ENCODE results near the gene STUB1.

The STUB1 gene

GRCh38 chr16:670485-671352, 9.5 kb upstream of the STUB1 start:
- H3K4me1 ChIP-seq (ENCODE audit: control insufficient read depth in 1 of 2, insufficient read depth in 2 of 2, low read length in 2 of 2) = peaks cover 3 to 29% of the 10 kb centered on the region in 2 donors
- H3K36me3 ChIP-seq (ENCODE audit: control insufficient read depth in 1 of 2, insufficient read depth in 2 of 2, low read length in 2 of 2) = peaks cover 4 to 47% of the 10 kb centered on the region in 2 donors
- no peak overlapping the region for H3K4me3 ChIP-seq (ENCODE audit: low read depth in 1 of 2, low read length in 2 of 2)
- no peak overlapping the region for H3K27ac ChIP-seq (ENCODE audit: low read length)
- no peaks in the 10 kb centered on the region for H3K9me3 ChIP-seq (ENCODE audit: control insufficient read depth in 1 of 2, low read length in 2 of 2)
- no peaks in the 10 kb centered on the region for H3K27me3 ChIP-seq (ENCODE audit: low read depth, low read length)

DNA sequence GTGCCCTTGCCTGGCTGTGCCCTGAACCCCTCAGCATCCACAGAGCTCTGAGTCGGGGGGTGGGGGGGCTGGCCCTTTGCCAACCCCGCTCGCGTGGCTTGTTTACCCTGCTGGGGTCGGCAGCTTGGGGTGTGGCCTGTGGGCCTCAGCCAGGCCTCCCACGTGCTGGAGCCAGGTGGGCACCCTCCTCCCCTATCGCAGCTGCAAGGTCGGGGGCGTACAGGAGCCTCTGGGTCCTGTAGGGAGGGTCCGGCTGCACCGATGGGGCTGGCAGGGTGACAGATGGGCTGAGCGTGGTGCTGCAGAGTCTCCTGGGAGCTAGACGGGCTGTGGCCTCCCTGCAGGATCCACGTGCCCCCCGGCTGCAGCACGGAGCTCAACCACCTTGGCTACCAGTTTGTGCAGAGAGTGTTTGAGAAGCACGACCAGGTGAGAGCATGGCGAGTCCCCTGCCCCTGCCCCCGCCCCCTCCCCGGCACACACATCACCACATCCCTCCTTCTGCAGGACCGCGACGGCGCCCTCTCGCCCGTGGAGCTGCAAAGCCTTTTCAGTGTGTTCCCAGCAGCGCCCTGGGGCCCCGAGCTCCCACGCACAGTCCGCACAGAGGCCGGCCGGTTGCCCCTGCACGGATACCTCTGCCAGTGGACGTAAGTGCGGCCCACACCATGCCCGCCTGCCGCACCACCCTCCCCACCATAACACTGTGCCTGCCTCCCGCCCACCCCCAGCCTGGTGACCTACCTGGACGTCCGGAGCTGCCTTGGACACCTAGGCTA, 8.7 kb upstream of the STUB1 start:
- Histone ChIP-seq H3K9me3 (ENCODE audit: control insufficient read depth in 1 of 2, low read length in 2 of 2) (no peaks in the 10 kb centered on the region), H3K27ac (ENCODE audit: low read length) (no peak overlapping the region), H3K4me3 (ENCODE audit: low read depth in 1 of 2, low read length in 2 of 2) (no peak overlapping the region), H3K4me1 (ENCODE audit: control insufficient read depth in 1 of 2, insufficient read depth in 2 of 2, low read length in 2 of 2) (peaks cover 3 to 30% of the 10 kb centered on the region in 2 donors), H3K36me3 (ENCODE audit: control insufficient read depth in 1 of 2, insufficient read depth in 2 of 2, low read length in 2 of 2) (peaks cover 4 to 47% of the 10 kb centered on the region in 2 donors), H3K27me3 (ENCODE audit: low read depth, low read length) (no peaks in the 10 kb centered on the region)

- no peak overlapping the region for H3K27ac ChIP-seq (ENCODE audit: low read length)
- H3K27me3 ChIP-seq (ENCODE audit: low read depth, low read length) = no peaks in the 10 kb centered on the region
- H3K4me3 ChIP-seq (ENCODE audit: low read depth in 1 of 2, low read length in 2 of 2) = no peak overlapping the region
- peaks cover 3 to 28% of the 10 kb centered on the region in 2 donors for H3K4me1 ChIP-seq (ENCODE audit: control insufficient read depth in 1 of 2, insufficient read depth in 2 of 2, low read length in 2 of 2)
- H3K36me3 ChIP-seq (ENCODE audit: control insufficient read depth in 1 of 2, insufficient read depth in 2 of 2, low read length in 2 of 2) = peaks cover 4 to 47% of the 10 kb centered on the region in 2 donors
- H3K9me3 ChIP-seq (ENCODE audit: control insufficient read depth in 1 of 2, low read length in 2 of 2) = no peaks in the 10 kb centered on the region
Observed at GRCh38 chr16:672371-672770, 7.8 kb upstream of the STUB1 start.

DNA sequence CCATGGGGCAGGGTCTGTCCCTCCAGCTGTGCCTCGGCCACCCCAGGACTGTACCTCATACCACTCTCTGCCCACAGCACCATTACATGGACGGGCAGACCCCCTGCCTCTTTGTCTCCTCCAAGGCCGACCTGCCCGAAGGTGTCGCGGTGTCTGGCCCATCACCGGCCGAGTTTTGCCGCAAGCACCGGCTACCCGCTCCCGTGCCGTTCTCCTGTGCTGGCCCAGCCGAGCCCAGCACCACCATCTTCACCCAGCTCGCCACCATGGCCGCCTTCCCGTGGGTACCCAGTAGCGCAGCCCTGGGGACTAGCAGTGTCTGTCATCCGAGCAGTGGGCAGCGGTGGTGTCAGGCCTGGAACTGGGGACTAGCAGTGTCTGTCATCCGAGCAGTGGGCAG, 7.4 kb upstream of the STUB1 start:
- peaks cover 4 to 47% of the 10 kb centered on the region in 2 donors for H3K36me3 ChIP-seq (ENCODE audit: control insufficient read depth in 1 of 2, insufficient read depth in 2 of 2, low read length in 2 of 2)

GRCh38 chr16:673399-673991, 6.7 kb upstream of the STUB1 start:
- Histone ChIP-seq H3K4me3 (ENCODE audit: low read depth in 1 of 2, low read length in 2 of 2) (no peak overlapping the region), H3K9me3 (ENCODE audit: control insufficient read depth in 1 of 2, low read length in 2 of 2) (no peaks in the 10 kb centered on the region), H3K4me1 (ENCODE audit: control insufficient read depth in 1 of 2, insufficient read depth in 2 of 2, low read length in 2 of 2) (peaks cover 3 to 23% of the 10 kb centered on the region in 2 donors), H3K36me3 (ENCODE audit: control insufficient read depth in 1 of 2, insufficient read depth in 2 of 2, low read length in 2 of 2) (peaks cover 4 to 47% of the 10 kb centered on the region in 2 donors), H3K27ac (ENCODE audit: low read length) (no peak overlapping the region), H3K27me3 (ENCODE audit: low read depth, low read length) (no peaks in the 10 kb centered on the region)

More for the DNA sequence above, 7.4 kb upstream of the STUB1 start:
- Histone ChIP-seq H3K9me3 (ENCODE audit: control insufficient read depth in 1 of 2, low read length in 2 of 2) (no peaks in the 10 kb centered on the region), H3K4me1 (ENCODE audit: control insufficient read depth in 1 of 2, insufficient read depth in 2 of 2, low read length in 2 of 2) (peaks cover 3 to 25% of the 10 kb centered on the region in 2 donors), H3K4me3 (ENCODE audit: low read depth in 1 of 2, low read length in 2 of 2) (no peak overlapping the region), H3K27ac (ENCODE audit: low read length) (no peak overlapping the region), H3K27me3 (ENCODE audit: low read depth, low read length) (no peaks in the 10 kb centered on the region)

GRCh38 chr16:674214-674881, 5.9 kb upstream of the STUB1 start:
- H3K9me3 ChIP-seq (ENCODE audit: control insufficient read depth in 1 of 2, low read length in 2 of 2) = no peaks in the 10 kb centered on the region
- peaks cover 0 to 19% of the 10 kb centered on the region in 2 donors for H3K4me1 ChIP-seq (ENCODE audit: control insufficient read depth in 1 of 2, insufficient read depth in 2 of 2, low read length in 2 of 2)
- H3K36me3 ChIP-seq (ENCODE audit: control insufficient read depth in 1 of 2, insufficient read depth in 2 of 2, low read length in 2 of 2) = peaks cover 4 to 47% of the 10 kb centered on the region in 2 donors
- H3K4me3 ChIP-seq (ENCODE audit: low read depth in 1 of 2, low read length in 2 of 2) = no peak overlapping the region
- no peak overlapping the region for H3K27ac ChIP-seq (ENCODE audit: low read length)
- H3K27me3 ChIP-seq (ENCODE audit: low read depth, low read length) = no peaks in the 10 kb centered on the region

DNA sequence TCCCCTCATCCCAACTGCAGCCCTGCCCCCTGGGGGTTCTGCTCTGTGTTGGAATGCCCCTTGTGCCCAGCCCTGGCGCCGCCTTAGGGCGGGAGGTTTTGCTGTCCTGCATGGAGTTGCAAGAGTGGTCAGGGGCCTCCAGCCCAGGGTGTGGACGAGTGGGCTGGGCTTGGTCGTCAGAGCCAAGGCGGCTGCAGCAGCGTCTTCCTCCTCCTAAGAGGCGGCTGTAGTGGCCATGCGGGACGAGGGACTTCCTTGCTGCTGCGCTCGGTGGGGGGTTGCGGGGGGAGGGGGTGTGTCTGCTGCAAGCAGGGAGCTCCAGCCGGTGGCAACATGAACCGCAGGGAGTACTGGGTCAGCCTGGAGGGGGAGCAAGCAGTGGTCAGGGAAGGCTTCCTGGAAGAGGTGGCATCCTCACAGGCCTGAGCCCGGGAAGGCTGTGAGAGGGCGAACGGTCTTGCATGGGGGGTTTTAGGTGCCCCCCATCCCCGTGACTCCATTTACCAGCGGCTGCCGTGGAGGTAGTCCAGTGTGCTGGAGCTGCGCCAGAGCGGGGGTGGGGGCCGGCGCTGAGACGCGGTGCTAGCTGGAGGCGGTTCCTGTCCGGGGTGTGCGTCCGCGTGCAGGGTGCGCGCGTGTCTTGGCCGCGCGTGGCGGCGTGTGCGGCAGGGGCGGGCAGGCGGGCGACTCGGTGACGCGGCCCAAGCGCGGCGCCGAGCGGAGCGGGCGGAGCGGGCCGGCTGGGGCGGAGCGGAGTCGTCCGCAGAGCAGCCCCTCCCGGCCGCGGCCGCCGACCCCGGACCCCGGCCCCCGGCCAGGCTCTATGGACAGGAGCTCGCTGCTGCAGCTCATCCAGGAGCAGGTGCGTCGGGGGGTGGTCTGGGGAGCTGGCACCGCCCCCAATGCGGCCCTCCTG, 5.0 kb upstream of the STUB1 start, which contains the start of gene RHBDL1:
RHBDL1 (plus strand) TSS at position 704 of the 916 bp plus-strand sequence; CDS start at position 824, 120 bp downstream.
- H3K27ac ChIP-seq (ENCODE audit: low read length) = no peak within 1 kb of the TSS
- H3K9me3 ChIP-seq (ENCODE audit: control insufficient read depth in 1 of 2, low read length in 2 of 2) = no peaks in the 10 kb centered on the region
- no peaks in the 10 kb centered on the region for H3K27me3 ChIP-seq (ENCODE audit: low read depth, low read length)
- peaks cover 0 to 17% of the 10 kb centered on the region in 2 donors for H3K4me1 ChIP-seq (ENCODE audit: control insufficient read depth in 1 of 2, insufficient read depth in 2 of 2, low read length in 2 of 2)
- H3K36me3 ChIP-seq (ENCODE audit: control insufficient read depth in 1 of 2, insufficient read depth in 2 of 2, low read length in 2 of 2) = peaks cover 4 to 38% of the 10 kb centered on the region in 2 donors
- peak within 1 kb of the TSS in 1 of 2 donors; percentile 52 for H3K4me3 ChIP-seq (ENCODE audit: low read depth in 1 of 2, low read length in 2 of 2)

- H3K9me3 ChIP-seq (ENCODE audit: control insufficient read depth in 1 of 2, low read length in 2 of 2) = no peaks in the 10 kb centered on the region
- H3K36me3 ChIP-seq (ENCODE audit: control insufficient read depth in 1 of 2, insufficient read depth in 2 of 2, low read length in 2 of 2) = peaks cover 4 to 30% of the 10 kb centered on the region in 2 donors
- H3K27ac ChIP-seq (ENCODE audit: low read length) = no peak overlapping the region
- H3K27me3 ChIP-seq (ENCODE audit: low read depth, low read length) = no peaks in the 10 kb centered on the region
- H3K4me3 ChIP-seq (ENCODE audit: low read depth in 1 of 2, low read length in 2 of 2) = no peak overlapping the region
- peaks cover 0 to 21% of the 10 kb centered on the region in 2 donors for H3K4me1 ChIP-seq (ENCODE audit: control insufficient read depth in 1 of 2, insufficient read depth in 2 of 2, low read length in 2 of 2)
Observed at GRCh38 chr16:675884-676564, 4.2 kb upstream of the STUB1 start.

DNA sequence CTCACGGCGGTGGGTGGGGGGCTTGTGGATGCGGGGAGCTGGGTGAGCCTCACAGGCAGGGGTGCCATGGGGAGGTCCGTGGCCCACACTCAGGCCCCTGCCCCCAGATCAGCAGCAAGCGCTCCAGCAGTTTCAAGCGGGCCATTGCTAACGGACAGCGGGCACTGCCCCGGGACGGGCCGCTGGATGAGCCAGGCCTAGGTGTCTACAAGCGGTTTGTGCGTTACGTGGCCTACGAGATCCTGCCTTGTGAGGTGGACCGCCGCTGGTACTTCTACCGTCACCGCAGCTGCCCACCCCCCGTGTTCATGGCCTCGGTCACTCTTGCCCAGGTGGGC, 3.7 kb upstream of the STUB1 start:
- H3K4me1 ChIP-seq (ENCODE audit: control insufficient read depth in 1 of 2, insufficient read depth in 2 of 2, low read length in 2 of 2) = peaks cover 5 to 26% of the 10 kb centered on the region in 2 donors
- H3K36me3 ChIP-seq (ENCODE audit: control insufficient read depth in 1 of 2, insufficient read depth in 2 of 2, low read length in 2 of 2) = peaks cover 4 to 27% of the 10 kb centered on the region in 2 donors
- H3K27ac ChIP-seq (ENCODE audit: low read length) = no peak overlapping the region
- H3K4me3 ChIP-seq (ENCODE audit: low read depth in 1 of 2, low read length in 2 of 2) = no peak overlapping the region
- no peaks in the 10 kb centered on the region for H3K9me3 ChIP-seq (ENCODE audit: control insufficient read depth in 1 of 2, low read length in 2 of 2)
- no peaks in the 10 kb centered on the region for H3K27me3 ChIP-seq (ENCODE audit: low read depth, low read length)

- Histone ChIP-seq H3K9me3 (ENCODE audit: control insufficient read depth in 1 of 2, low read length in 2 of 2) (no peaks in the 10 kb centered on the region), H3K27me3 (ENCODE audit: low read depth, low read length) (no peaks in the 10 kb centered on the region), H3K4me1 (ENCODE audit: control insufficient read depth in 1 of 2, insufficient read depth in 2 of 2, low read length in 2 of 2) (peaks cover 7 to 30% of the 10 kb centered on the region in 2 donors), H3K4me3 (ENCODE audit: low read depth in 1 of 2, low read length in 2 of 2) (no peak overlapping the region), H3K27ac (ENCODE audit: low read length) (no peak overlapping the region), H3K36me3 (ENCODE audit: control insufficient read depth in 1 of 2, insufficient read depth in 2 of 2, low read length in 2 of 2) (peaks cover 4 to 27% of the 10 kb centered on the region in 2 donors)
Observed at GRCh38 chr16:676913-677312, 3.3 kb upstream of the STUB1 start.
